D721Med (cell line): Measurements from ENCODE around the gene SMAP1.

Experiments used
- DNase-seq: peaks from one replicate; pipeline ENCODE4 v3.0.0; 2011; ENCODE audit warnings: low spot score; ENCODE audit not compliant: insufficient read length
- FAIRE-seq: peaks from 2 replicates; lab custom pipeline; 2011; peaks lifted over from hg19 to GRCh38; lab: Jason Lieb, UNC
- CTCF ChIP-seq: IDR thresholded peaks from 2 replicates; pipeline ENCODE4 v1.5.1; 2012; ENCODE audit warnings: mild to moderate bottlenecking, control low read depth; ENCODE audit not compliant: insufficient read depth; ENCODE audit errors: missing control alignments

The SMAP1 gene

GRCh38 chr6:70666706-70667105, 977 bp upstream of the SMAP1 start:
- no peak for TF ChIP-seq CTCF
- no peak for FAIRE-seq
- DNase-seq = no peak

DNA sequence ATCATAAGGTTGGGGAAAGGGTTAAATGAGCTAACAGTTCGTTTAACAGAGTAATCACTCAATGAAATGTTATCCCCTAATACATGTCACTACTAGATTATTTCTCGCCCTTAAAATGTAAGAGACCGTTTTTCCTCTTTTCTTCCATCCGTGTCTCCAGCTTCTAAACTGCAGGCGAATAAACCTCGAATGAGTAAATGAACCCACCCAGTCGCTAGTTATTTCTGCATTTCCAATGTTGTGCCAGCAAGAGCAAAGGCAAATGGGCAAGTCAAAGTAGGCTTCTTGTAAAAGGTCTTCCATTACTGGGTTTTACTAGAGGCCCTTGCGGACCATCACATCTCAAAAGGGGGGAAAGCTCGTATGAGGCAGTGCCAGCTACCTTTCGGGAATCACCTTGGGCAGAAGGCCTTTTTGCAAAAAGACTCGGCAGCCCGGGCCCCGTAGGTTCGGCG, 400 bp upstream of the SMAP1 start:
- no peak for TF ChIP-seq CTCF
- DNase-seq (no peak), FAIRE-seq (no peak)

GRCh38 chr6:70668499-70668812, 773 bp downstream of the SMAP1 start:
- FAIRE-seq (no peak), DNase-seq (no peak)
- no peak for TF ChIP-seq CTCF

- TF ChIP-seq CTCF = no peak
- DNase-seq = no peak
- no peak for FAIRE-seq
Measured at GRCh38 chr6:70669133-70669532, 1.4 kb downstream of the SMAP1 start.

GRCh38 chr6:70672549-70672948, 4.9 kb downstream of the SMAP1 start:
- FAIRE-seq (no peak), DNase-seq (no peak)
- no peak for TF ChIP-seq CTCF

DNA sequence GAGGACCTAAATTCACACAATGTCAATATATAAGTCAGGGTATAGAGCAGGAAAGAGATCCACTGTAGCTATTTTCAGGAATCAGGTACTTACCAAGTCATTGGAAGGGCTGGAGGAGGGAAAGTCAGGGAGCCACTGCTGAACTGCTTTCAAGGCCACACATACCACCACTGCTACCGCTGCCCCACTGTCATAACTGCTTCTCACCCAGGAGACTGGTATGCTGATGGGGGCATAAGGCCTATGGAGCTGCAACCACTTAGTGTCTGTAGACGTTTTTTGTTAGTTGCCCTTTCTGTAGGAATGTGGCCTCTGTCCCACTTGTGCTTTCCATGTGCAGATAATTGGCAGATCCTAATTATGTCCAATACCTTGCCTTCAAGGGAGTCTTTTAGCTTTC, 5.4 kb downstream of the SMAP1 start:
- FAIRE-seq (no peak), DNase-seq (no peak)
- no peak for TF ChIP-seq CTCF

- FAIRE-seq = no peak
- no peak for DNase-seq
- no peak for TF ChIP-seq CTCF
Measured at GRCh38 chr6:70673601-70674000, 5.9 kb downstream of the SMAP1 start.
